GM21360 (cell line): ENCODE results near the gene FTL.
A peak's percentile ranks its signal among the peaks of the same experiment; 100 is the strongest.

ENCODE experiments used
- ATAC-seq: cut with Tn5 transposase; IDR thresholded peaks from one replicate; pipeline ENCODE4 v1.9.1; 2021; ENCODE audit warnings: mild to moderate bottlenecking, moderate library complexity; ENCODE audit not compliant: unreplicated experiment

Gene FTL

DNA sequence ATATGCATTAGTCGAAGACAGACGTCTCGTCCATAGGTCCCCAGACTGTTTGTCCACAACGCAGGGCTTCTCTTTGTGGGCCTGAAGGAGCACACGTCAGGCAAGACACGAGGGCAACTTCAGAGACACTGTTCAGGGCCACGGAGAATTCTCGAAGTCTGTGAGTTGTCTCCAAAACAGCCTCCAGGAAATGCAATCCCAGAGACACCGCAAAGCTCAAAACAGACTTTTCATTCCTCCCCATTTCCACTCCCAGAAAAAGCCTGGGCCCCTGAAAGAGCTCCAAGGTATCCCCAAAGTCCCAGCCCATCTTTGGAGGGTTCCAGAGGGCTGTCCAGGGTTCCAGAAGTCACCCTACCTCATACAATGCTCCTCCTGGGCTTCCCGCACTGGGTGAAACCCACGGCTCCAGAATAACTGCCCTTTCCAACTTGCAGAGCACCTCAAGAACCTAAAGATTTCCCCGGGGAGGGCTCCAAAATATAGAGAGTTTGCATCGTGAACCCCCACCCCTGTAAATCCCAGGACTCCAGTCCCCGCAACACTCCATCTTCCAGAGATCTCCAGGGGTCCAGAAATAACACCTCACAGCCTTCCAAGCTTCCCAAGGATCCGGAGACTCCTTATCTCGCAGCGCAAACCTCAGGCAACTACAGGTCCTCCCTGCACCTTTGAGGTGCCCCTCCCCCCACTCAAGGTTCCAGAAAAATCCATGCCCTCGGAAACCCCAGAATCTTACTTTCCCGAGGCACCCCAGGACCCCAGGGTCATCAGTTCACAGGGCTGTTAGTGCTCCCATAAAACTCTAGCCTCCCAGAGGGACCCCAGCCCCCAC, 687 bp upstream of the FTL start:
- no peak for ATAC-seq

GRCh38 chr19:48965806-48966540, 864 bp downstream of the FTL start:
- peak; percentile 9 for ATAC-seq

GRCh38 chr19:48966541-48967345, 1.6 kb downstream of the FTL start:
- ATAC-seq: no peak

DNA sequence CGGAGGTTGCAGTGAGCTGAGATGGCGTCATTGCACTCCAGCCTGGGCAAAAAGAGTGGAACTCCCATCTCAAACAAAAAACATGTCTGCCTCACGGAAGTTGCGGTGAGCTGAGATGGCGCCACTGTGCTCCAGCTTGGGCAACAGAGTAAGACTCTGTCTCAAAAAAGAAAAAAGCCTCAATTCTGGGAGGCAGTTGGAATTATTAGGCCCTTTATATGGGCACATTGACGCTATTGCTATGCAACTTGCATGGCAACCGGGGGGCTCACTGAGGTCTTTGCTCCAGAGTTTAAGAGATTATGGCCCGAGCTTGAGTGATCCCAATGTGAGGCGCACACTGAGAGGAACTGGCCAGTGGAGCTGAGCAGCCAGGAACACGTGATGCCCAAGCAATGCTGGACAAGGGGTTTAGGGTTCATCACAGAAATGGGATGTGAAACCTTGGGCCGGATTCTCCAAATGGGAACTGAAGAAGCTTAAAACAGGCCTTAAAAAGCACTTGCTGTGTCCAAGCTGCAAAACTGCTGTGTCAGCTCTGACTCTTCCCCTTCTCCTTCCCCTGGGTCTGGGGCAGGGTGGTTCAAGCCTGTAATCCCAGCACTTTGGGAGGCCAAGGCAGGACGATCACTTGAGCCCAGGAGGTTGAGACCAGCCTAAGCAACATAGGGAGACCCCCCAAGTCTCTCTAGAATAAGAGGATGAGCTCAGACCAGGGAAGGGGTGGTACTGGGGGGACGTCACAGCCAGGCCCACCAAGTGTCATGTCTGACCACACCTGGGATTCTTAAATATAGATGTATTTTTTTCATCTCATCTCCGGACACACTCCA, 2.5 kb downstream of the FTL start:
- no peak for ATAC-seq

DNA sequence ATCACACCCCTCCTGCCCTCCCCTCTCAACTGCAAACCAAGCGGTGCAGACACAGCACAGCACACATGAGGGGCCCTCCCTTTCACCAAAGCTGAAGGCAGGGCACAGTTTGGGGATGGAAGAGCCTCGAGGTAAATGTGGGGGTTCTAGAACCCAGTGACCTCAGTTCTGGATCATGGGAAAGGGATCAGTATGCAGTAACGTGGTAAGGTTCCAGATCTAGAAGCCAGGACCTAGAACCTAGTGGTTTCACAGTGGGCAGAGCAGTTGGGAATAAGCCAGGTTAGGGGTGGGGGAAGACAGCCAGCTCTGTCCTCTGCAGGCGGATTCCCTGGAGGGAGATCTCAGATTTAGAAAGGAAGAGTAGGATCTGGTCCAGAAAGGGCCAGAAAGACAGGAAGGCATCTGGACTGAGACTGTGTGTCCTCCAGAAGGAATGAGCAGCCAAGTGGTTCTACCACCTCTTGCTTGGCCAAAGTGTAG, 3.1 kb downstream of the FTL start:
- ATAC-seq: no peak

DNA sequence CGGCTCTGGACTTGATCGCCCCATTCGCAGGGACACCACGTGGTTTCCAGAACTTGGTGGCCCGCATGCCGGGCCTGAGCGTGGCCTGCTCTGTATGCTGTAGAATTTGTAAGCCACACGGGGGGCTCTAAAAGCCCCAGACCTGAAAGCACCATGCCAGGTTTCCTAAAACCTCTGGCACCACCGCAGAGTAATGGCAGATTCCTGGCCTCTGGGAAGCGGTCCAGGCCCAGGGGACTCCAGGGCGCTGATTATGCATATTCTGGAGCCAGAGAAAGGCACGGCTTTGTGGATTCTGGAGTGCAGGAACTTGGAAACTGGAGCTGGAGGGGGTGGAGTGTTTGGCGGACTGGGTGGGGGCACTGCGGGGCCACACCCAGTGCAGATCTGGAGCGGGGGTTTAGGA, 3.7 kb downstream of the FTL start:
- ATAC-seq: no peak

GRCh38 chr19:48969276-48970138, 4.4 kb downstream of the FTL start:
- ATAC-seq: no peak

- no peak for ATAC-seq
Measured at GRCh38 chr19:48970139-48970766, 5.1 kb downstream of the FTL start.

DNA sequence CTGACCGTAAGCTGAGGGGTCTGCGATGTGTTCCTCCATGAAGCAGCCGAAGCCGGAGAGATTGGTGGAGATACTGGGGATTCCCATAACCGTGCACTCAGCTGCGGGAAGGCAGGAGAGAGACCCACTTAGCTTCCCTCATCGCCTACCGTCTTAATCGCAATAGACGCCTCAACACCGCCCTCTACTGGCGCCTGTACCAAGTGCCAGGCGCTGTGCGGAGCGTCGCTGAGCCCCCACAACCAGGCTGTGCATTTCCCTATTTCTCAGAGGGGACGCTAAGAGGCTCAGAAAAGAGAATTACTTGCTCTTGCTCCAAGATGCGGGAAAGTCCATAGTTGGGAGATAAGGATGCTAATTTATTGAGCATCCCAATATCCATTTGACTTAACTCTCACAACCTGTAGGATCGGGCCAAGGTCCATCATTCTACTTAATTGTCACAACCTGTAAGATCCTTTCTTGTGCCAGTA, 5.8 kb downstream of the FTL start:
- ATAC-seq: no peak

DNA sequence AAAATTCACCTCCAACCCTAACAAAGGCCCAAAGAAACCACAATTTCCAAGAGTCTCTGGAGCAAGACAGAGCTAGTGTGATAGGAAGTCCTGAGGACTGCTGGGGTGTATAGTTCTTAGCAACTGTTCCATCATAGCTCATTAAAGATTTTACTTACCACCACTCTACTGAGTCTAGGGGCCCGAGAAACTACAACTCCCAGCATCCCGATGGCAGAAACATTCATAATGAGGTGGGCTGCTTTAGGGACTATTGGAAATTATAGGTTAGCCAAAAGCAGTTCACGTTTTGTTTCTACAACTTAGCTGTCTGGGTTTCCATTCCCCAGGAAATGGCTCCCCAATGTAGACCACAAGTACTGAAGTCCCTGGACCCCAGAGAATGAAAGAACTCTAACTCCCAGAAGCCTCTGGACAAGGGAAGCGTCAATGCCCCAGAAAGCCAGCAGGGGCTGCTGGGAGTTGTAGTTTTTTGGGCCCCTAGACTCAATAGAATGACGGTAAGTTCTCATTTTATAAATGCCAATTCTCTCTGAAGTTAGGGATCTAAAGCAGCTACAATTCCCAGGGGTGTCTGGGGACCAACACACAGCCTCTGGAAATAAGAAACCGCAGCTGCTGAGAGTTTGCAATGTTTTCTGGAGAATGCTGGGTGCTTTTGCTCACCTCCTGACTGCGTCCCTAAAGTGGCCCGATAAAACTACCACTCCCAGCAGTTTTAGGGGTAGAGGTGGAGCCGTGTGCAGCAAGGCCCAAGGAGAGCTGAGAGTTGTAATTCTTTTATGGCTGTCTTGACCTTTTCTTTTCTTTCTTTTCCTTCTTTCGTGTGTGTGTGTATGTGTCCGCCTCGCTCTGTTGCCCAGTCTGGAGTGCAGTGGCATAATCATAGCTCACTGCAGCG, 11.1 kb downstream of the FTL start:
- ATAC-seq: no peak

DNA sequence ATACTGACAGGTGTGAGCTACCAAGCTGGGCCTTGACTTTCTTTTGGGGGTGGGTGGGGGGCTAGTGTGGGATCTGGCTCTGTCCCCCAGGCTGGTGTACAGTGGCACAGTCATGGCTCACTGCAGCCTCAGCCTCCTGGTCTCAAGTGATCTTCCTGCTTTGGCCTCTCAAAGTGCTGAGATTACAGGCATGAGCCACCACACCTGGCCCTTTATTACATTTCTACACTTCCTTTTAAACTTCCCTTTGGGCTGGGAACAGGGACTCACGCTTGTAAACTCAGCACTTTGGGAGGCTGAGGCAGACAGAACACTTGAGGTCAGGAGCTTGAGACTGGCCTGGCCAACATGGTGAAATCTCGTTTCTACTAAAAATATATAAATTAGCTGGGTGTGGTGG, 12.0 kb downstream of the FTL start:
- no peak for ATAC-seq

DNA sequence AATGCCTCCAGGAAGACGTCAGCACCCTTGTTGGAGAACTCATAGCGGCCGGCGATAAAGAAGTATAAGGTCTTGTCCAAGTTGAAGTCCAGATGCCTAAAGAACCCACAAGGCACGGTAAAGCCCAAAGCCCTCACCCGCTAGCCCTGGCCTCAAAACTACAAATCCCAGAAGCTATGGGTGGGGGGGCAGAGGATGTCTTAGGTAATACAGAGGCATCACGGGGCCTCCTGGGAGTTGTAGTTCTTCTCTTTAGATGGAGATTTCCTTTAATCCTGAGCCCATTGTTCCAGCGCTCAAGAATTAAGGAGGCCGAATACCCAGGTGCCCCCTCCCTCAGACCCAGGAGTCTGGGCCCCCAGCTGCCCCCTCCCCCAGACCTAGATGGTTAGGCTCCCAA, 17.2 kb downstream of the FTL start:
- ATAC-seq: no peak

DNA sequence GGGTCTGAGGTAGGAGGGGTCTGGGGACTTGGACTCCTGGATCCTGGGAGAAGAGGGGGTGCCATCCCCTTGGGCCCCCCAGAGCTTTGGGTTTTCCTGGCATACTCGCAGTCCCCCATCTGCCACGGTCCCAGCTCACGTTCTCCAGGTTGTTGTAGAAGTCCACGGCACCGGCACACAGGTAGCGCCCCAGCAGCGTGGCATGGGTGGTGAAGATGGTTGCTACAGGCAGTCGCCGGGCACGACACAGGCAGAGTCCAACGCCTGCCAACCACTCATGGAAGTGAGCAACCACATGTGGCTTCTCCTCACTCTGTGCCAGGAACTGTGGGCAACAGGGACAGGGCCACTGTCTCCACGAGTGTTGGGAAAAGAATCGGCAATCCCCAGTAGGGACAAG, 20.6 kb downstream of the FTL start:
- ATAC-seq: no peak

GRCh38 chr19:48986211-48986610, 21.1 kb downstream of the FTL start:
- no peak for ATAC-seq

DNA sequence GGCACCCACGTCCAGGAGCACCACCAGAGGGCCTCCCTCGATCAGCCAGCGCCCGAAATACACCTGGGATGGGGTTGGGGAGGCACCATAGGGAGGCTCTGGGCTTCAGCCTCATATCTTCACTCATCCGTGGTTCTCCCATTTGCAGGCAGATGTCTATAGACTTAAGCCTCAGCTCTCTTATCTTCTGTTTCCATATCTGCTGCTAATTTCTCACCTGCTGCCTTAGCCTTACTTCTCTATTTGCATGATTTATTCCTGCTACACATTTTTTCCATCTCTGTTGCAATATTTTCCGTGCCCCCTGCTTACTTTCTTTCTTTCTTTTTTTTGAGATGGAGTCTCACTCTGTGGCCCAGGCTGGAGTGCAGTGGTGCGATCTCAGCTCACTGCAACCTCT, 22.2 kb downstream of the FTL start:
- no peak for ATAC-seq

GRCh38 chr19:48988286-48988685, 23.2 kb downstream of the FTL start:
- no peak for ATAC-seq

DNA sequence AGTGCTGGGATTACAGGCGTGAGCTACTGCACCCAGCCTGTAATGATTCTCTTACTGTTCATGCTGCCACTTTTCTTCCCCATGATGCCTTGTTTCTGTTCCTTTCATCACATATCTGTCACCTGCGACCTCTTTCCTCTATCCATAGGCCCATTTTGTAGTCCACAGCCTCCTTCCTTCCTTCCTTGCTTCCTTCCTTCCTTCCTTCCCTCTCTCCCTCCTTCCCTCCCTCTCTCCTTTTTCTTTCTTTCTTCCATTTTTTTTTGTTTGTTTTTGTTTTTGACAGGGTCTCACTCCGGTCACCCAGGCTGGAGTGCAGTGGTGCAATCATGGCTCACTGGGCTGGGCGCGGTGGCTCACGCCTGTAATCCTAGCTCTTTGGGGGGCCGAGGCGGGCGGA, 23.8 kb downstream of the FTL start:
- ATAC-seq: no peak

DNA sequence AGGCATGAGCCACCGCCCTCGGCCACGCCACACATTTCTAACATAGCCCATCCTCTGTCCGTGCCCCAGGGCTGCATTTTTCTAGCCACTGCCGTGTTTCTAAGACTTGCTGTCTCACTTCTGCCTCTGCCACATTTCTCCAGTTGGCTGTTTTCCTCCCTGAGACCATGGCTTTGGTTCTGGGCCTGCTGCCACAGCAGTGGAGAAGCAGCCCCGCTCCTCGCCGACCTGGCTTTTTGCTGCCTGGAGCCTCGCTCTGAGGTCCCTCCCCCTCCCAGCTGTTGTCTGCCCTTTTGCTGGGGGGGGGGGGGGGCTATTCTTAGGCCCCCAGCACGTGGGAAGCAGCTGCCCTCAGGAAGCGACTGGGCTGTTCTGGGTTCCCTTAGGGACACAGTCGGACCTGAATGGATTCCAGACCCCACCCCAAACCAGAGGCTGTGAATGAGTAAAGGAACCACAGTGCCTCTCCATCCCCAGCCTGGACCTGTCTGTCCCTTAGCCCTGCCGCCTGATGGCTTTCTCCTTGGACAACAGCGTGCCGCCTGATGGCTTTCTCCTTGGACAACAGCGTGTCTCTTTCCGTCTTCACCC, 24.7 kb downstream of the FTL start:
- ATAC-seq: no peak
